ENCODE measurements around the gene STK39.
"Not testable (repeated sequence)": the region's sequence is repeated elsewhere in the genome, so short reads cannot be mapped to it uniquely, and the experiment has no call there.

STK39 gene

DNA sequence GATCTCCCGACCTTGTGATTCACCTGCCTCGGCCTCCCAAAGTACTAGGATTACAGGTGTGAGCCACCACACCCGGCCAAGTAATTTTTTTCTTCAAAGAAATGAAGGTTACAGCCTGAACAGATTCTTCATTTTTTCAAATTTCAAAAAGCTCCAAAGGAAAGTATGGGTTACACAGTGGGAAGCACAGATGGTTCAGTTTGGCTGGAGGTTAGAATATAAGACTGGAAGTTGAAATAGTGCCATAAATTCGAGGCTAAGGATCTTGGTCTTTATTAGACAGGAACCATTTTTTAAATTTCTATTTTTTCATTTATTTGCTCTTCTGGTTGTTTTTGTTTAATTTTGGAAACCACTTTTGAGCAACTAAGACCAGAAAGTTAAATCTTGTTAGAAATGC is 120.0 kb downstream of the STK39 start:
- DNase-seq (ENCODE audit: low read depth): no peak
- no peak overlapping the region for H3K4me3 ChIP-seq (ENCODE audit: low read depth, low read length)
- TF ChIP-seq, protein P1, sequence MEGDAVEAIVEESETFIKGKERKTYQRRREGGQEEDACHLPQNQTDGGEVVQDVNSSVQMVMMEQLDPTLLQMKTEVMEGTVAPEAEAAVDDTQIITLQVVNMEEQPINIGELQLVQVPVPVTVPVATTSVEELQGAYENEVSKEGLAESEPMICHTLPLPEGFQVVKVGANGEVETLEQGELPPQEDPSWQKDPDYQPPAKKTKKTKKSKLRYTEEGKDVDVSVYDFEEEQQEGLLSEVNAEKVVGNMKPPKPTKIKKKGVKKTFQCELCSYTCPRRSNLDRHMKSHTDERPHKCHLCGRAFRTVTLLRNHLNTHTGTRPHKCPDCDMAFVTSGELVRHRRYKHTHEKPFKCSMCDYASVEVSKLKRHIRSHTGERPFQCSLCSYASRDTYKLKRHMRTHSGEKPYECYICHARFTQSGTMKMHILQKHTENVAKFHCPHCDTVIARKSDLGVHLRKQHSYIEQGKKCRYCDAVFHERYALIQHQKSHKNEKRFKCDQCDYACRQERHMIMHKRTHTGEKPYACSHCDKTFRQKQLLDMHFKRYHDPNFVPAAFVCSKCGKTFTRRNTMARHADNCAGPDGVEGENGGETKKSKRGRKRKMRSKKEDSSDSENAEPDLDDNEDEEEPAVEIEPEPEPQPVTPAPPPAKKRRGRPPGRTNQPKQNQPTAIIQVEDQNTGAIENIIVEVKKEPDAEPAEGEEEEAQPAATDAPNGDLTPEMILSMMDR (conservative IDR thresholded peaks at IDR 0.05; ENCODE audit: low read depth, low read length): no peak

DNA sequence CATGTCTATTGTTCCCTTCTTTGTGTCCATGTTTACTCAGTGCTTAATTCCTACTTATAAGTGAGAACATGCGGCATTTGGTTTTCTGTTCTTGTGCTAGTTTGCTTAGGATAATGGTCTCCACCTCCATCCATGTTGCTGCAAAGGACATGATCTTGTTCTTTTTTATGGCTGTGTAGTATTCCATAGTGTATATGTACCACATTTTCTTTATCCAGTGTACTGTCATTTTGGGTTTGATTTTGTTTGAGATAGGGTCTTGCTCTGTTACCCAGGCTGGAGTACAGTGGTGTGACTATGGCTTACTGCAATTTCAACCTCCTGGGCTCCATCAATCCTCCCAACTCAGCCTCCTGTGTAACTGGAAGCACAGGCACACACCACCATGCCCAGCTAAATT is 125.2 kb downstream of the STK39 start:
- not testable (repeated sequence) for H3K4me3 ChIP-seq (ENCODE audit: low read depth, low read length); DNase-seq (ENCODE audit: low read depth)

DNA sequence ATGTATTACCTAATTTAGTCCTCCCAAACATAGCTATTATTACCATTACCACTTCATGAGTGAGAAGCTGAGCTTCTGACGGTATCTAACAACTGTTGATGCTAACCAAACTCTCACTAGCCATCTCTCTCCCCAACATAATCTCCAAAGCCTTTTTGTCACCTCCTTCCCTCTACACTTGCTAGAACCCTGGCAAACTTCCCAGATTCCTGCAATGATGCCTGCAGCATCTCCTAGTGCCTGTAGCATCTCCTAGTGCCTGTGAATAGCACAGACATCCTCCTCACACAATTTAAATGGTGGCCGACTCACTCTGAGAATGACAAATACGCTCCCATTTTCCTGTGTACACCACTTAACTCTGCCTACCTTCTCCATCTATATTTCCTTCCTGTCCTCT is 126.7 kb downstream of the STK39 start:
- H3K4me3 ChIP-seq (ENCODE audit: low read depth, low read length): no peak overlapping the region
- no peak for DNase-seq (ENCODE audit: low read depth)
- TF ChIP-seq, protein P1 (conservative IDR thresholded peaks at IDR 0.05; ENCODE audit: low read depth, low read length): no peak

DNA sequence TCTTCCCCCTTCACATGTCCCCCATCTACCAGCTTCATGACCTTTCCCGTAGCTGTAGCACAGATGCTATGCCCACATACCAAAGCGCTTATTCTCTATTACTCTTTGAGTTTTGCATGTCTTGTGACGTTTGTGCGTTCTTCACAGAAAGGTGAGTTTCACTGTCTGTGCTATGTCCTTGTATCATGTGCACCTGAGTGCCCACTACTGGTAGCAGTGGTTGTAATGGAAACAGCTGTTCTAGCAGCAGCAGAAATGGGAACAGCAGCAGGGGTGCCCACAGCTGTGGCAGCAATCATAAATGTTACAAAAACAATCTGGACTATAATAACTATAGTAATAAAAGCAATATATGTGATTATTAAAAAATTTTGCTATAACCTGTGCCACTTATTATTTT is 127.1 kb downstream of the STK39 start:
- TF ChIP-seq, protein P1 (conservative IDR thresholded peaks at IDR 0.05; ENCODE audit: low read depth, low read length): peak; percentile 22
- no peak for DNase-seq (ENCODE audit: low read depth)
- no peak overlapping the region for H3K4me3 ChIP-seq (ENCODE audit: low read depth, low read length)

DNA sequence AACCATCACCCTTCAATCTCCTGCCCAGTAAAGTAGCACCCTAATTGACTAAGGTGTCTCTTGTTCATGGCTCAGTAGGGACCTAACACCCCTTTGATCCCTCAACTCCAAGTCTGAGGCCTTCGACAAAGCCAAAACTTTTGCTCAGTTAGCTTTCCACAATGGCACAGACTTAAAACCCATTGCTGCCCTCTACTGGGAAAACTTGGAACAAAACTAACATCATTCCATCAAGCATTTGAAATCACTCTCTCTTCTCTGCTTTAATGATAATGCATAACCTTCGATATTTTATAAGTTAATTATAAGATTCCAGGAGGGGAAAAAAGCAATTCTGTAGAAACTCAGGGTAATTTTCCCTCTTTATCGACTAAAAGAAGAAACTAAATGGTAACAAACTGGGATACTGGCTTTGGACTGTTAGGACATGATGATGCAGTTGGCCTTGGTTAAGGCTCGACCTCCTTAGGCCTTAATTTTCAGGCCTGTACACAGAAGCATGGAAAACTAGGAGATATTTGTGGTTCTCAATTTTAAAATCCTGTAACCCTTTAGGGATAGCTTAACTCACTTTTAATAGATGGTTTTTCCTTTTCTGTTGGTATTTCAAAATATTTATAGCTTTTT is 127.8 kb downstream of the STK39 start:
- TF ChIP-seq, protein P1 (conservative IDR thresholded peaks at IDR 0.05; ENCODE audit: low read depth, low read length): peak; percentile 71
- peak; percentile 90 for DNase-seq (ENCODE audit: low read depth)

DNA sequence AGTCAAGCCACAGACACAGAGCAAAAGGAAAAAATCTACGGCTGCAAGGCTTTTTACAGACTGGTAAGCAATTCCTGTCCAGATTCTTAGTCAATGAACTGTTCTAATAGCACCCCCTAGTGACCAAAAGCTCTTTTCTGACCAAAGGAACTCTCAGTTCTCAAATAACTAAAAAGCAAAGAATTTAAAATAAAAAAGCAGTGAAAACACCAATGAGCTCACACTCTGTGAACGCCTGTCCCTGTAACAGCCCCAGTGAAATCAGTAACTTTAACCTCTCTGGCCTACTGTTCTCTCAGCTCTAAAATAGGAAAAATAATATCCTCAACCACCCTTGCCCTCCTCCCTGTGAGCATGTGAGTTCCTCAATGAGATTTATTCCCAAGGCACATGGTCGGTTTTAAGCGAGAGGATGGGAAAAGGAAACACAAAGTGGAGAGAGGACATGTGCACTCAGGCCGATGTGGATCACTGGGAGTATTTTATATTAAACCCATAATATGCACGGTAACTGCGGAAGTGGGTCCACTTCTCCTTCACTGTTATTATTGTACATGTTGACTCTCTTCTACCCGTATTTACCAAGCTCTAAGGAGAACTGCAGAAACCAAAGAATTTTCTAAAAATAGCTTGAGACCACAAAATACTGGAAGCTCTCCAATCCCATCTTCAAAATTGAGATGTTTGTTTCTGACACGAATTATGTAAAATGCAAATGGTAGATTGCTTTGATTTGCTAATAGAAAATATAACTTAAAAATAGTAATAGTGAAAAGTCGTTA is 128.5 kb downstream of the STK39 start:
- no peak overlapping the region for H3K4me3 ChIP-seq (ENCODE audit: low read depth, low read length)
- TF ChIP-seq, protein P1 (conservative IDR thresholded peaks at IDR 0.05; ENCODE audit: low read depth, low read length): peak; percentile 69
- DNase-seq (ENCODE audit: low read depth): peak; percentile 93

More for the DNA sequence above, 127.8 kb downstream of the STK39 start:
- H3K4me3 ChIP-seq (ENCODE audit: low read depth, low read length): no peak overlapping the region

DNA sequence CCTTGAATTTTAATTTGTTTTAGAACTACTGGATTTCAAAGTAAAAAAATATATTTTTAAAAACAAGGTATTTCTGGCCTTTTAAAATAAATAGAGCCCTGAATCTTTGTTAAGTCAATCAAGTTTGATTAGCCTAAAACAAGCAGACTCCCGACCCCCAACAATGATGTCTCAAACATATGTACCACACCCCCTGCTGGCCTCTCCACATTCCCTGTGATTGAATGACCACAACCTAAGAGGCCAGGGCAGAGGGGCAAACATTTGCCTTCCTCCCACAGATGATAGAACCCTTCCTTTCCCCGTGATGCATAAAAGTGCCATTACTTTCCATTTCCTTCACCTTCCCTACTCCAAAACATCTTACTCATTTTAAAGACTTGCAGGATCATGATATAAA is 130.9 kb downstream of the STK39 start:
- peak; percentile 68 for DNase-seq (ENCODE audit: low read depth)
- TF ChIP-seq, protein P1 (conservative IDR thresholded peaks at IDR 0.05; ENCODE audit: low read depth, low read length): peak; percentile 55

More for the DNA sequence above, 130.9 kb downstream of the STK39 start:
- H3K4me3 ChIP-seq (ENCODE audit: low read depth, low read length): no peak overlapping the region
